Right ventricle myocardium superior (tissue), 1 donor: ENCODE data around the gene IFNA1. TPM values are rescaled to one million over a fixed set of nuclear protein-coding genes. Genes with fewer than 3 reads are reported as not detected.

Source experiments
- ATAC-seq: fragments of 200-7000 bp; cut with Tn5 transposase; one replicate; pipeline ENCODE4 v1.9.1; 2020; ENCODE audit warnings: mild to moderate bottlenecking; ENCODE audit not compliant: poor library complexity
- DNase-seq: peaks from one replicate; pipeline ENCODE4 v3.0.0-alpha.2; 2020
- intact Hi-C: fragments of 100-400 bp; cut with DNase I; formaldehyde crosslinking; loops from one replicate; pipeline ENCODE4 v1.11.2; 2022
- long read RNA-seq: library from polyadenylated mRNA; unstranded; transcript quantifications from one replicate; pipeline ENCODE4 v2.0.0, GENCODE V29; 2021
- total RNA-seq: library from RNA; stranded (reverse); fragmentation: NEBNext Ultra II Directional; extraction: Animal tissue kit (Norgen Biotek cat#: 25700); gene quantifications from one replicate; pipeline ENCODE4 v1.2.1, GENCODE V29; 2021
- donor health status: DM: no; HTN: yes; CAD: no; lungs with severe emphysema.

The IFNA1 gene
- total RNA-seq, result not detected
- long read RNA-seq, result 0 reads

DNA sequence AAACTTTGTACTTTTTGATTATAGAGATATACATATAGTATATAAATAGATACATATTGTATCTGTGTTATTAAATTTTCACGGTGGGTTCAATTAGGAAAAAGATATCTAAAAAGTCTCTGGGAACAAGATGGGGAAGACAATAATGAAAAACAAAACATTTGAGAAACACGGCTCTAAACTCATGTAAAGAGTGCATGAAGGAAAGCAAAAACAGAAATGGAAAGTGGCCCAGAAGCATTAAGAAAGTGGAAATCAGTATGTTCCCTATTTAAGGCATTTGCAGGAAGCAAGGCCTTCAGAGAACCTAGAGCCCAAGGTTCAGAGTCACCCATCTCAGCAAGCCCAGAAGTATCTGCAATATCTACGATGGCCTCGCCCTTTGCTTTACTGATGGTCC is at the start of gene IFNA1:
Gene IFNA1, plus strand, starts transcription at position 301 of the 400 bp plus-strand sequence. Its CDS starts 69 bp downstream, at position 370.
- intact Hi-C loops, result no loop called here
- no peak for DNase-seq
- no peak for ATAC-seq

DNA sequence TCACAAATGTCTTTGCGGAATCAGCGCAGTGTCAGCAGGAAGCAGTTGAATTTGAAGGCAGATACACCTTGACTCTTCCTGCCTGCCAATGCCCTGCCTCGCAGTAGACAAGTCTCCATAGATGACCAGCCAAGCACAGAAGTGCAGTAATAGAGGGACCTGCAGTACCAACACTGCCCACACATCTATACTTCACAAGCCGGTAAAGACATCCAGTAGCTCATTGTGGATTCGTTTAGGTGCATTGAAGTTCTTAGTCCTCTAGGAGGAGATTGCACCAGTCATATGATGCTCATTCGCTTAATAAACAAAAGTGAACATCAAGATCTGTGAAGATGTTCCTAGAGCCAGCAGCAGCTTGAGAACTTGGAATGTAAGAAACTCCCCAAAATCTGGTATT is 48.0 kb upstream of the IFNA1 start:
- no peak for DNase-seq
- no peak for ATAC-seq
- intact Hi-C loops, result no loop called here

DNA sequence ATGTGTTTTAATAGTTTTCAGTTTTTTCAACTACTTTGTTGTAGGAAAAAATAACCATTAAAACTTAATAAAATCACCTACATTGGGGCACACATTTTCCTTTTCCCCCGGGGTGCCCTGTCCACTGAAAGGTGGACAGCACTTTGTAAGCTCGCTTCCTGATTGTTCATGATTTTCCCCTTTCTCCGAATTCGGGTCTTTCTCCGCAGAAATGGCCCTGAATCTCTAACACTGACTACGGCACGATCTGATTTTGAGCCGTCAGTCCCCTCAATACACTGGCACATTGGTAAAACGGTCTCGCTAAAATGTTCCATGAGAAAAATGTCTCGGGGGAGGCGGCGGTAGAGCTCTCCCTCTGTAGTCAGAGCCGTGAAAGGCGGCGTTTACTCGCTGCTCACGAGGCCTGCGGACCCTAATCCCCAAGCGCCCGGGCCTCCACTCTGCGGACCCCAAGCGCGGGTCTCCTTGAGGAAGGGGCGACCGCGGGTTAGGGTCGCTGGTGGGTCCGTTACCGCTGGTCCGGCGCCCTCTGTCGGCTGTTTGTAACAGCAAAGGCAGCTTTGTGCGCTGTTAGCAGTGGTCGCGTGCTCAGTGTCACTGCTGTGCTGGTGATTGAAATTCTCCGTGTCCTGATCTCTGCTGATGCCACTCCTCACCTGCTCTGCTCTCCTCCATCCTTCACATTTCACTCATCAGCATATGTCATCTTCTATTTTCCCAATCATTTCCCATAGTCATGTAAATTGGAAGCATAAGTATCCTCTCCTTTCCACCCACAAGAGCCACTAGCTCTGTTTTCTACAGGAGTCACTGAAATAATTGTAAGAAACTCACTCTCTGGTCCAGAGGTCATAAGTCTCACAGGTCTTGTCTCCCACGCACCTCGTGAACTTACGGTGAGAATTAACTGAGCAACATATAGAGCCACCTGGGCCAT is 44.2 kb upstream of the IFNA1 start:
- ATAC-seq (peak; percentile 89), DNase-seq (peak; percentile 72)
- intact Hi-C loops, result loop anchor here (5.0 kb wide), 1 partner anchor 69 kb away; no protein-coding TSS in a partner anchor

DNA sequence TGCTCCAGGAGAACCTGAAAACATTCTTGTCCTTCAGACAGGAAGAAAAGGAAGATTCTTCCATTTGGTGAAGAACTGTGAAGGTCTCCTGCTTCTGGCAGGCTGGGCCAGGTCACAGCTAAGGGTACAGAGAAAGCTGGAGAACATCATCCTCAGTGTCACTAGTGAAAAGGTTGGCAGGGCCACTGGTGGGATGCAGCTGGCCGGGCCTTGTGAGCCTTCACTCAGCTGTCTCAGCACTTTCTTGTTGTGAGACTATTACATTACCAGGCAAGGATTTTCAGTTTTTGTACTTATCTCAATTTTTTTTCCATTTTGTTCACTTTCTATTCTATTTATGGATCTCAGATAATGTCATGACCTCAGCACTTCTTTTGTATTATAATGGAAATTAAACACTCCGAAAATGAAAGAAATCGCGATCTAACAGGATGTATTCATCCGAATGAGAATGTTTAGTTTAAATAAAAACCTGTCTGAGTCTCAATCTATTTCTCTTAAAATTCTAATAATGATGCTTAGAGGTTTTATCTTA is 41.2 kb upstream of the IFNA1 start:
- no peak for ATAC-seq
- intact Hi-C loops, result loop anchor here (5.0 kb wide), 1 partner anchor 72 kb away; no protein-coding TSS in a partner anchor
- no peak for DNase-seq

DNA sequence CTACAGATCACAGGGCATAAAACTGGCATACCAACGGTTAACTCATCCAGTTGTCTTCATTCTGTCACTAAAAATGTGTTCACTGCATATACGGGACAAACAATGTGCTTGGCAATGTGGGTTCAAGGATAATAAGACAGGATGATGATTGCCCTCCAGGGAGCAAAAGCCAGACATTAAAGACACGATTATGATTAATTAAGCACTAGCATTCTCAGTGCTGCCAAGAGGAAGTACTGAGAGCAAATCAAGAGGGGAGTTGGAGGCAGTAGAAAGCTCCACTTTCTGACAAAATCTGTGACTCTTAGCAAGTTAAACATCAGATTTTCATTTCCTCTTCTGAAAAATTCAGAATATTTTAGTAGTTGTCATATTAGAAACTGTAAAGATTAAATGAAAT is 40.3 kb upstream of the IFNA1 start:
- DNase-seq (no peak), ATAC-seq (no peak)
- intact Hi-C loops, result loop anchor here (5.0 kb wide), 1 partner anchor 73 kb away; no protein-coding TSS in a partner anchor

DNA sequence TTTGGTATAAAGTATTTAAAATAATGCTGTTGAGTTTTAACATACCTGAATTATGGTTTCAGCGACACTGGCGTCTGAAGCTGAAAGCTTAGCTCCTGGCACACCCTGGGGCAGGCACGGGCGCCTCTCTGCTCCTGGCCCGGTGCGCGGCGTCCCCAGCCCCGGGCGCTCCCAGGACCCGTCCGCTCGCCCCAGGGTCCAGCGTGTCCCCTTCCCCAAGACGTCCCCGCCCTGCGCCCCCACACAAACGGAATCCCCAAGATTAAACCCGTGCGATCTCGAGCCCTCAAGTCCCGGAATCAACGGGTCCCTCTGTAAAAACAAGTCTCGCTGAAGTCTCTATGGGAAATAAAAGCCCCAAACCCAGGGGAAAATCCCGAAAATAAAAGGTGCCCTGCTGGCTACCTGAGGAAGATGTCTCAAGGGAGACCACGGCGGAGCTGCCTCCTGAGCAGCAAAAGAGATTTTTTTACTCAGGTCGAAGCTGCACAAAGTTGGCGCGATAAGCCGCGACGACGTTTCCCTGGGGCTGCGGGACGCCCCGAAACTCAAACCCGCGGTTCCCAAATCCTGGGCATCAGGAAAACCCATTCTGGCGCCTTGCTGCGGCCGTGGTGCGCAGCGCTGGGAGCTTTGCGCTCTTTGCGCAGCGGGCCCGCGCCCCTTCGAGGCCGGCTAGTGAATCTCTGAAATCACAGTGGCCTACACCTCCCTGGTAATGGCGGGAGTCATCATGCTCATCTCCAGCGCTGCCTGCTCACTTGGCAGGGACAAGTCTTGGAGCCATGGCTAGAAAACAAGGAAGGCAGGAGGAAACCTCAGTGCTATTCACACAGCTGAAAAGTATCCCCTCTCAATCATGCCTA is 37.6 kb upstream of the IFNA1 start:
- intact Hi-C loops, result no loop called here
- DNase-seq (no peak), ATAC-seq (no peak)

DNA sequence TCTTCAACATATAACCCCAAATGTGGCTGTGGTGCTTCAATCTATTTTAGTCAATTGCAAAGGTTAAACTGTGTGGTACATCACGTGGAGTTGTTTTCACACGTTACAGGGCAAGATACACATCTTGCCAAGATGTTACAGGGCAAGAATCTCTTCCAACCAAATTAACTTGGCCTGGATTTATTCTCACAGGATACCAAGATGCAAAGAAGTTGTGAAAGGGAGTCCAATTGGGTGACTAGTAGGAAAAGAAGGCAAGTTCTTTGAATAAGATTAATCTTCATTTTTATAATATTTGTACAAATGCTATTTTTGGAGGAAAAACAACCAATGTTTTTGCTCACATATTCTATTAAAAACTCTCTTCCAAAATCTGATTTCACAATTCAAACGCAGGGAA is 36.1 kb upstream of the IFNA1 start:
- ATAC-seq, result no peak
- no peak for DNase-seq
- intact Hi-C loops, result no loop called here

DNA sequence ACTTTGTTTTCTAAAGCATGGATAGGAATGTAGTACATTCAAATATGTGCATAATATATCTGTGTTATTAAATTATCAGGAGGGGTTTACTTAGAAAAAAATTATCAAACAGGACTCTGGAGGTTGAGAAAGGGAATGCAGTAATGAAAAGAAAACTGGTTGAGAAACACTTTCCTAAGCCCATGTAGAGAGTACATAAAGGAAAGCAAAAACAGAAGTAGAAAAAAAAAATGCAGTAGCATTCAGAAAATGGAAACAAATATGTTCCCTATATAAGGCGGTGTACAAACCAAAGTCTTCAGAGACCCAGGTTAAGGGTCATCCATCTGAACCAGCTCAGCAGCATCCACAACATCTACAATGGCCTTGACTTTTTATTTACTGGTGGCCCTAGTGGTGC is 31.4 kb upstream of the IFNA1 start, which contains the start of gene IFNA8:
Gene IFNA8, plus strand, starts transcription at position 301 of the 400 bp plus-strand sequence. Its CDS starts 60 bp downstream, at position 361.
- no peak for ATAC-seq
- DNase-seq, result no peak
- intact Hi-C loops, result no loop called here

DNA sequence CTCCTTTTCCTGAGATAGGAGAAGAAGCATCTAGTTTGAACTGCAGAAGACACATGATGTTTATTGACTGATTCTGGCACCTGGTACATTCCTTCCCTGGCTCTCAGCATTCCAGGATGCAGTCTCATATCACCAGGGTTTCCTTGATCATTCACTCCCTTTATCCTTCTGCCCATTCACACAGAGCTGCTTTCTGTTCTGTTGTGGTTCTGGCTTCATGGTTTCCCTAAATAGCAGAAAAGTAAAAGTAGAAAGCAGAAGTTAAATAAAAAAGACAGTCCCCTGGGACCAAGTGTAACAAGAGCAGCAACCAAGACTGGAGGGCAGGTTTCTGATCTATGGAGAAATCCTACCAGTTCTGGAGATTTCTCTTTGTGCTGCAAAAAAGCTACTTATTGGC is 28.1 kb upstream of the IFNA1 start:
- ATAC-seq, result no peak
- DNase-seq, result no peak
- intact Hi-C loops, result no loop called here

DNA sequence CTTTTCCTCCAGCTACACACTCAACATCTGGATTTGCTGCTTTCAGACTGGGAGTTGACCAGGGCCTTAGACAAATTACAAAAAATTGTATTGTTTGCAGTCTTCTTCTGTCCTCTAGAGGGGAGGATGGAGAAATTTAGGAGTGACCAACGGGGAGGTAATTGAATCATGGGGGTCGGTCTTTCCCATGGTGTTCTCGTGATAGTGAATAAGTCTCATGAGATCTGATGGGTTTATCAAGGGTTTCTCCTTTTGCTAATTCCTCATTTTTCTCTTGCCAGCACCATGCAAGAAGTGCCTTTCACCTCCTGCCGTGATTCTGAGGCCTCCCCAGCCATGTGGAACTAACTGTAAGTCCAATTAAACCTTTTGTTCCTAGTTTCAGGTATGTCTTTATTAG is 27.1 kb upstream of the IFNA1 start:
- ATAC-seq (no peak), DNase-seq (no peak)
- intact Hi-C loops, result no loop called here

DNA sequence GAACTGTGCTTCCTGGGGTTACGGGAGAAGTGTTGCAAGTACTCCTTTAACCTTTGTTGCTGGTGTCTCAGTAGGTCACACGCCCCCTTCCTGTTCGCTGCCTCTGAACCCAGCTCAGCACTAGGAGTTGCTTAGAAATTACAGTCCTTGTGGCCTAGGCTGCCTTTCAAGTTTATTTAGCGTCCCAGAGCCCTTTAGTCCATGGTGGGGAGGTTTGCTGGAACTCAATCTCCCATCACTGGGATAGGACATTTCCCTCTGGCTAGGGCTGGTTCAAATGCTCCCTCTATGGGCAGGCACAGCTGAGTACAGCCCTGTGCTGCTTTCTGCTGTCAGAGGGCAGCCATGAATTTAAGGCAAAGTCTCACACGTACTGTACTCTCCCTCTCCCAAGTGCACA is 26.6 kb upstream of the IFNA1 start:
- DNase-seq (no peak), ATAC-seq (no peak)
- intact Hi-C loops, result no loop called here

DNA sequence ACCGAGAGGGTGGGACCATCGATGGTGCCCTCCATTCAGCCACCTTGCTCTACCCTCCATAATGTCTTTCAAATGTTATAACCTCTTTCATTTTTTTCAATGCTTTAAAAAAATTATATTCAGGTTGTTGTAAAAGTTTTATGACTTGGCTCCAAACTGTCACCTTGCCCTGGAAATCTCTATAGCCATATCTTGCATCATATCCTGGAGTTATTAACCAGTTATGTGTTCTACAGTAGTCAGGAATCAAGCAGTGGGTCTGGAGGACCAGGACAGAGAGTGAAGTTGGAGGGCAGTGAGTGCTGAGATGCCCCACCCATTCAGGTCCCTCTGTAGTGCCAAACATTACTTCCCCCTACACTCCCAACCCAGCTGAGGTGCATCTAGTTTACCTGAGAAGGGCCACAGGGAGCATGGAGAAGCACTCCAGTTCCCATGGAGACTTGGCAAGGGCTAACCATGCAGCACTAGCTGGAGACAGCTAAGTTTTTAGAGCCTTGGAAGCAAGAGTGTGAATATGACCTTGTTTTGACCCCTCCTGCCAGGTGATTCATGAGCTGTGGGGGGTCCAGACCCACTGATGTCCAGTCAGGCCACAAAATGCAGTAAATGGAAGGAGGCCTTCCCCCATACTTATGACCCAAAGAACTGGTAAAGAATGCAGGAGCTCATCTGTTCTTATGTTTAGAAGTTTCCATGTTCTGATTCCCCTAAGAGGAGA is 25.9 kb upstream of the IFNA1 start:
- ATAC-seq (no peak), DNase-seq (no peak)
- intact Hi-C loops, result no loop called here

DNA sequence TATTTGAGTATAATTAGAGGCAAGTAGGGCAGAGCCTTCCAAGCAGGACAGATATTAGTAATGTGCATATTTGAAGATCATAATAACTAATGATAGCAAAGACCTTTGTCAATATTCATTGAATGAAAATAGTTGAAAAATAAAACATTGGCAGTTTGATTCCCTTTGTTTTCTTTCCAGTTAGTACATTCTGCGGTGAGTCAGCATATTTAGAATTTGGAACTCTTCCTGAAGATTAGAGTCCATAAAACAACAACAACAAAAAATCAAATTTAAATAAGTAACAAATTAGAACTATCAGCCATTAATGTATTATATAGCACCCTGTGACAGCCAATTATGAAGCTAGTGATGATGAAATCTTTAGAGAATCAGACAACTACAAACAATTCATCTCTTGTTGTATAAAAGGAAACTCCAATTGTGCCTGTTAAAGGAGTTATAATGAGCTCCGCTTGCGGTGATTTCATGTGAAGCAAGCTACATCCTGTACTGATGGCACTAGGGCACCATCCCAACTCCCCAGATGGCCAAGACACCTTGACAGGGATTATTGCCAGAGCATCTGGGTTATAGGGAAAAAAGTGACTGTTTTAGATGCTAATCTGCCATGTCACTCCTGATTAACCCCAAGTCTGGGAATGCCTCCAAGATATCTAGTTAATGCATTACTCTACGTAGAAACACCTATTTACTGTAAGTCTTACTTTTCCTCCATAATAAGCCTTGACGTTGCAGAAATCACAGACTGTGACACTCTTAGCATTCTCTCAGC is 24.6 kb upstream of the IFNA1 start:
- ATAC-seq, result no peak
- intact Hi-C loops, result no loop called here
- DNase-seq, result no peak

DNA sequence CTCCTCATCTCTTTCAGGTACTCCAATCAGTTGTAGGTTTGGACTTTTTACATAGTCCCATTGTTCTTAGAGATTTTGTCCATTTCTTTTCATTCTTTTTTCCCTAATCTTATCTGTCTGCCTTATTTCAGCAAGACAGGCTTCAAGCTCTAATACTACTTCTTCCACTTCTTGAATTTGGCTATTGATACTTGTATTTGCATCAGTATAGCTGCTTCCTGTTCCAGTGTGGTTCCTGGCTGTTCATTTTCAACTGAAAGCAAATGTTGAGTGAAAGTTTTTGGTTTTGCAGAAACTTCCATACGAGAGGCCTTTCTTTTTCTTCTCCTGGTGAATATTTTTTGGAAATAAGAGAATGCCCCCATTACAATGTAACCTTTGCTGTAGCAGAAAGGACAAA is 12.0 kb upstream of the IFNA1 start:
- DNase-seq (no peak), ATAC-seq (no peak)
- intact Hi-C loops, result no loop called here

DNA sequence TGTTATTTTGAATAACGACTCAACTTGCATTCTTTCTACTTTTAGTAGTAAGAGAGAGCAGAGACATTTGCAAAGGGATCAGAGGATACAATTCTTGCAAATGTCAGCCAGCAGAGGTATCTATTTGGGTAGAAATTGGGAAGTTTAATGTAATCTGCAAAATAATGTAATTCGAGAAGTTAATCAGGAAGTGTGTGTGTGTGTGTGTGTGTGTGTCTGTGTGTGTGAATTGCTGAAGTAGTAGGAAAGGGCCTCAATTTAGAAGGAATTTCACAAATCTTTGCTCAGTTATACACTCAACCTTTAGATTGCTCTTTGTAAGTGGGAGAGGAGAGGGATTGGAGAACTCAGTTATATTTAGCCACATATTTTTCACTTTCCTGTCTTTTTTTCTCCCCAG is 11.0 kb upstream of the IFNA1 start:
- intact Hi-C loops, result no loop called here
- DNase-seq (no peak), ATAC-seq (no peak)

DNA sequence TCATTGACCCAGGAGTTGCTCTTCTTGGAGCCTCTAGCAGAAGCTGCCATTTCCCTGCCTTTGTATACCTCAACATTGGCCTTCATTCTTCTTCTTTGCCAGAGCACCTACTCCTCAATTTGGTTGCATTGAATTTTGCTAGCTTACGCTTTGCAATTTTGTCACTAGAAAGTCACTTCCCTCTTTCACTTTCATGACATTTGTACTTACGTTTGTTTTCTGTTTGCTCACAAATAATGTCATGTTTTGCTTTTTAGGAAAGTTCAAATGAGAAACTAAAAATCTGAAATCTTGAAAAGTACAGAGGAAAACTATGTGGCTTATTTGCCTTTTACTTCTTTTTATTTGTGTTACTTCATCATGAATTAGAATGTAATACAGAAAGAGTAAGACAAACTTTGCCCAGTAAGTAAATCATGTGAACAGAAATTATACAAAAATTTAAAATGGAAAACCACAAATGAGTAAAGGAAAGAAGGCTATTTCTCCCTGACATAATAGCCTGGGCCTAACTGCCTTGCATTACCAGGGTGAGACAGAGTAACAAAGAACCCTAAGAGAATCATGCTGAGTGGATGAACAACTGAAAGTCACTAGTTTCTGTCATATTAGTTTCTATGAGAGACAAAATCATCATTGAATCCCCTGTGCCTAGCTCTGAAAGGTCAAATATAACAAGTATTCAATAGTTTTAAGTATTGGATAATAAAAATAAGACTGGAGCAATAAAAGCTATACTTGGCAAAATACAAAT is 7.4 kb upstream of the IFNA1 start:
- intact Hi-C loops, result no loop called here
- no peak for DNase-seq
- ATAC-seq, result no peak
